HEK293T (cell line): ENCODE results near the gene KRT6B.

Source experiments
- ARNT ChIP-seq: fragments of 450-650 bp; IDR thresholded peaks from 2 replicates; pipeline ENCODE4 v1.6.1; 2017; ENCODE audit warnings: mild to moderate bottlenecking
- BHLHE40 ChIP-seq: fragments of 450-650 bp; IDR thresholded peaks from 2 replicates; pipeline ENCODE4 v1.6.1; 2016; ENCODE audit warnings: mild to moderate bottlenecking, moderate library complexity, borderline replicate concordance
- CTBP1 ChIP-seq: fragments of 450-650 bp; IDR thresholded peaks from 2 replicates; pipeline ENCODE4 v1.6.1; 2016; ENCODE audit warnings: borderline replicate concordance
- ELF4 ChIP-seq: fragments of 450-650 bp; IDR thresholded peaks from 2 replicates; pipeline ENCODE4 v1.6.1; 2017; ENCODE audit warnings: antibody characterized with exemption
- FOXA1 ChIP-seq: fragments of 450-650 bp; IDR thresholded peaks from 2 replicates; pipeline ENCODE4 v1.6.1; 2016; ENCODE audit warnings: mild to moderate bottlenecking
- FOXK2 ChIP-seq: fragments of 450-650 bp; IDR thresholded peaks from 2 replicates; pipeline ENCODE4 v1.6.1; 2016; ENCODE audit warnings: mild to moderate bottlenecking
- FOXM1 ChIP-seq: fragments of 450-650 bp; IDR thresholded peaks from 2 replicates; pipeline ENCODE4 v1.6.1; 2017; ENCODE audit warnings: mild to moderate bottlenecking, borderline replicate concordance
- HDGF ChIP-seq: fragments of 450-650 bp; IDR thresholded peaks from 2 replicates; pipeline ENCODE4 v1.6.1; 2017; ENCODE audit warnings: antibody characterized with exemption, borderline replicate concordance
- L3MBTL2 ChIP-seq: fragments of 450-650 bp; conservative IDR thresholded peaks from 2 replicates; pipeline ENCODE4 v1.6.1; 2016; ENCODE audit warnings: mild to moderate bottlenecking
- PKNOX1 ChIP-seq: fragments of 450-650 bp; IDR thresholded peaks from 2 replicates; pipeline ENCODE4 v1.6.1; 2016
- SP1 ChIP-seq: fragments of 450-650 bp; IDR thresholded peaks from 2 replicates; pipeline ENCODE4 v1.6.1; 2017
- SUZ12 ChIP-seq: fragments of 450-650 bp; IDR thresholded peaks from 2 replicates; pipeline ENCODE4 v1.6.1; 2016; ENCODE audit warnings: mild to moderate bottlenecking
- TARDBP ChIP-seq: fragments of 450-650 bp; IDR thresholded peaks from 2 replicates; pipeline ENCODE4 v1.6.1; 2016
- ZNF384 ChIP-seq: fragments of 450-650 bp; IDR thresholded peaks from 2 replicates; pipeline ENCODE4 v1.6.1; 2016

- no peak for TF ChIP-seq CTBP1
- TF ChIP-seq SP1, result no peak
- no peak for TF ChIP-seq ARNT
- no peak for TF ChIP-seq FOXA1
- no peak for TF ChIP-seq ELF4
- TF ChIP-seq HDGF, result no peak
- no peak for TF ChIP-seq ZNF384
- TF ChIP-seq PKNOX1, result no peak
- no peak for TF ChIP-seq FOXM1
- no peak for TF ChIP-seq SUZ12
- no peak for TF ChIP-seq BHLHE40
- no peak for TF ChIP-seq TARDBP
- no peak for TF ChIP-seq FOXK2
- no peak for TF ChIP-seq L3MBTL2
Observed at GRCh38 chr12:52448228-52448627, 3.7 kb downstream of the KRT6B start.
